ENCODE results near the gene MBD1.
"Not testable (repeated sequence)": the region's sequence is repeated elsewhere in the genome, so short reads cannot be mapped to it uniquely, and the experiment has no call there.

Gene MBD1

DNA sequence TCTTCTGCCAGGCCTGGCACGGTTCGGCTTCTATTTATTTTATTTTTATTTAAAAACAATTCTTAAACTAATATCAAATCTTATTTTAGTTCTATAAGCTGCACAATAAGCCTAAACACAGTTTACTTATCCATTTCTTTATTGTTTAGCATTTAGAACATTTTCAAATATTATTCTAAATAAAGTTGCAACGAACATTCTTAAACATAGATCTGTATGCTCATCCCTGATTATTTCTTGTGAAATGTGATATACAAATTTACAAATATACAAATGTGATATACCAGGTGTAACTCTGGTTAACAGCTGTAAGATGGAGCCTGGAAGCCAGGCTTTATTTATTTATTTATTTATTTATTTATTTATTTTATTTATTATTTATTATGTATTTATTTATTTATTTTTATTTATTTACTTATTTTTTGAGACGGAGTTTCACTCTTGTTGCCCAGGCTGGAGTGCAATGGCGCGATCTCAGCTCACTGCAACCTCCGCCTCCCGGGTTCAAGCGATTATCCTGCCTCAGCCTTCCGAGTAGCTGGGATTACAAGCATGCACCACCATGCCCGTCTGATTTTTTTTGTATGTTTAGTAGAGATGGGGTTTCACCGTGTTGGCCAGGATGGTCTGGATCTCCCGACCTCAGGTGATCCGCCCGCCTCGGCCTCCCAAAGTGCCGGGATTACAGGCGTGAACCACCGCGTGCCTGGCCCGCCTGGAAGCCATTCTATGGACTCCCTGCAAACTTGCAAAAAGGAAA lies 7.2 kb upstream of the MBD1 start:
- not testable (repeated sequence) for DNase-seq

DNA sequence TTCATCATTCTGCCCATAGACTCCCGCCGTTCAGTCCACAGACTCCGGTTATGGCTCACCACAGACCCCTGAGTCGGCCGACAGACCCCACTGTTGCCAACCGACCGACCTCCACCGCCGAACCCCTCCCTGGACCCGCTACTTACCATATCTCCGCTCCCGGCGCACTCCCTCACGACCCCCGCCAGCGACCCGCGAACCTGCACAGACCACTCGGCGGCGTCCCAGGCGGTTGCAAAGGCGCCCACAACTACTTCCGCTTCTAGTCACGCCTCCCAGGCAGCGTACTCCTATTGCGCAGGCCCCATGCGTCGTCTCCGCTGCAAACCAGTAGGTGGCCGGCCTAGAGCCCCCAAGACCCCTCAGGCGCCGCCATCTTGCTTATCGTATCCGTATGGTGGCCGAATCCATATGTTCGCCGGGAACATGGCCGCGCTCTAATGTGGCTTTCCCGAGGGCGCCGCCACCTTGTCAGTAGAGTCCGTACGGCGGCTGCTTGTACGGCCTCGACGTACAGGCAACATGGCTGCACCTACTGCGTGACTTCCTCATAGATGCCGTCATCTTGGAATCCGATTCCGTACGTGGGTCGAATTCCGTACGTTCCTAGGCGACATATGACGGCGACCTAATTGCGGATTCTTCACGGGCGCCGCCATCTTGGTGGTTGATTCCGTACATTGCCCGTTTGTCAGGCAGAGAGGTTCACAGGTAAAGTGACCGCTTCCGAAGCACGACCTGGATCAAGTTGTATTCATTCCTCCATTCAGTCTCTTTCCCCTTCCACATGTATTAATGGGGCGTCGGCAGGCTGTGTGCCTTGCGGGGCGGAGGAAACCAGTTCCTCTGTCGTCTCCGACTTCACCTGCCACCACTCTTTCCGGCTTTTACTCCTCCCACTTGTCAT lies 6.4 kb upstream of the MBD1 start, which contains the start of gene CXXC1:
TSS of gene CXXC1 (minus strand) at position 252 of the 907 bp plus-strand sequence. CDS start at position 149, 103 bp downstream.
- peak; percentile 97 to 98 for DNase-seq

DNA sequence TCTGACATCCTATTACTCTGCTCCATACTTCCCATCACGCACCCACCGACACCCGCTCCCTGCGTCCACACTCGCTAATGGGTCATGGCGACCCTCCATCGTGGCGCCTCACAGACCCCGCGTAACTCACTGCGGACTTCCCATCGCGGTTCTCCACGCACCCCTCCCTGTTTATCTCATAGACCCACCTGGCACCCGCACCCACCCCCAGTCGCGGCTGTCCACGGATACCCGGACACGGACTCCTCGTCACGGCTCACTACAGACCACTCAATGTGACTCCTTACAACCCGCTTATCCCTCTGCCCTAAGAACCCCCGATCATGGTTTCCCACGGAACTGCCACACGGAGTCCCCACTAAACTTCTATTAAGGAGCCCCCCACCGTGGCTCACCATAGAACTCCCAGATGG lies 5.7 kb upstream of the MBD1 start:
- DNase-seq: no peak

DNA sequence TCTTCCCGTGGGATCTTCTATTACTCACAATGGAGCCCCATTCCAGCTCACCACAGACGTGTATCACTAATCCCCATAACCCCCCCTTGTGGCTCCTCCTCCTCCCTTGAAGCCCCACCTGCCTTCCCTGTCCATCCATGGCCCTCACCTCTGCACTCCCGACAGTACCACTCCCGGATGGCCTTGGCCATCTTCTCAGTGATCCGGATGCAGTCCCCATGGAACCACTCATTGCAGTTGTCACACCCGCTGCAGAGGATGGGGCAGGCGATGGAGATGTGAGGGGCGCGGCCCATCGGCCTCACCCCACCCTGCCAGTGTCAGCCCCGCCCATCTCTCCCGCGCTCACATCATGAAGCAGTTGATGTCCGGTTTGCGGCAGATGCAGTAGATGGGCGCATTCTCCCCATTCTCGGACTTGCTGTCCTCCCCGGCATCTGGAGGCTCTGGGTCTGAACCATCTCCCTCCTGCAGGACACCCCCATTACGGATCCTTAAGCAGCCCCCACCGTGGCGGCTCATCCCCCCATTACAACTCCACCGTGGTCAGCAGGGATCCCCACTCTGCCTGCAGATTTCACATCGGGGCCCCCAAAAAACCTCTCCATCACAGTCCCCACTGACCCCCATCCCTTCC lies 5.2 kb upstream of the MBD1 start:
- no peak for DNase-seq

DNA sequence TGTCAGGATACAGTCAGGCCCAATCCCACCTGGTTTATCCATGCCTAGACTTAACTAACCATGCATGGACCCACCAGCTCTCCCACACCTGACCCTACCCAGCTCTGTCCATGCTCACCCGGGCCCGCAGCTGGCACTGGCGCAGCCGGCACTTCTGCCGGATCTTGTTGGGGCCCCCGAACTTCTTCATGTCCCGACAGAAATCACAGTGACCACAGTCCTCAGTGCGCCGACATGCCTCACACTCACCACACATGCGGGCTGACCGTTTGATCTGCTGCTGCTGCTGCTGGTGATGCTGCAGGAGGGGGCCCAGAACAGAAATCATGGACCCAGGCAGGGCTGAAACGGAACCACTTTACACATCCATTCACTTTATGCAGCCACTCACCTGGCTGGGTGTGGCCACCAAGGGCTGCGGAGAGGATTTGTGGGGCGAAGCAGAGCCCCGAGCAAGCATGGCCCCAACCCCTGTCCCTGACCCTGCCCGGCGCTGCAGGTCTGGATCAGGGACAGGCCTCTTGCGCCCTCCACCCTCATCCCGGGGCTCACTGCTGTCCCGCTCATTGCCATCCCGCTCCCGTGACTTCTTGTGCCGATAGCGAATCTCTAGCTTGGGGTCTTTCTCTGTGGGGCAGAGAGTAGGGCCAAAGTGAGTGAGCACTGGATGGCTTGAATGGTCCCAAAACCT lies 4.5 kb upstream of the MBD1 start:
- DNase-seq: no peak

DNA sequence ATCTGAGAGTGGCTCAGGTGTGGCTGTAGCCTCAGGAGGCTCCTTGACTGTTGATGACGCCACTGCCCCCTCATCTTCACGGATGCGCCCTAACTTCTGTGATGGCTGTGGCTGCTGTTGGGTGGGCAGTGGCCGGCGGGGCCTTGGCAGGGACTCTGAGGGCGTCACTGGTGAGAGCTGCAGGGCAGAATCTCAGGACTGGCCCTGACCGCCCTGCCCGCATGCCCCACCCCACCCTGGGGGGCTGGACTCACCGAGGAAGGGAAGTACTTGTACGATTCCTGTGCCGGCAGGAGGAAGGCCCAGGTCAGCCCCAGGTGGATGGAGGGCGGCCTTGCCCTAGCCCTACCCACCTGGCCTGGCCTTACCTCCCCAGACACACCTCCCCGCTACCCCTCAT lies 3.7 kb upstream of the MBD1 start:
- DNase-seq: no peak

DNA sequence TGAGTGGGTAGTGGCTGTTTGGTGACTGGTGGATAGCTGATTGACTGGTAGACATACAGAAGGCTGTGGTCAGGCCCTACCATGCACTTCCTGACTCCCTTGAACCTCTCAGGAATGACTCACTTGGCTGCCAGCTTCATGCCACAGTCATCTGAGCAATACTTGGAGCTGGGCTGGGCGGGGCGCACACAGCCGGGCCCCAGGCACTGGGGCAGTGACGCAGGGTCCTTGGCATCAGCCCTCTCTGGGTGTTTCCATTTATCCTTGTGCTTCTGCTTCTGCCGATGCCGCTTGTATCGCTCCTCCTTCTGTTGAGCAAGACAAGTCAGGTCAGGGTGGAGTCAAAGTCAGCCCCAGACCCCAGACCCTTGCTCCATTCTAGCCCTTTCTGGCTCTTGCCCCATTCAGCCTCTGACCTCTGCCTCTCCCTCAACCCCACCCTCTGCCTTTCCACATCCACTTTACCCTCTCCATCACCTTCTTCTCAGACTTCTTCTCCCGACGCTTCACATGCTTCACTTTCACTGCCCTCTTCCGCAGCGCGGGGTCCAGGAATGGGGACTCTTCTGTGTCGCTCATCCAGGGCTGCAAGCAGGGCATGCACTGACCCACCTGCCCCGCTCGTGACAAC lies 3.0 kb upstream of the MBD1 start:
- DNase-seq: peak in 1 of 2 donors; percentile 15

DNA sequence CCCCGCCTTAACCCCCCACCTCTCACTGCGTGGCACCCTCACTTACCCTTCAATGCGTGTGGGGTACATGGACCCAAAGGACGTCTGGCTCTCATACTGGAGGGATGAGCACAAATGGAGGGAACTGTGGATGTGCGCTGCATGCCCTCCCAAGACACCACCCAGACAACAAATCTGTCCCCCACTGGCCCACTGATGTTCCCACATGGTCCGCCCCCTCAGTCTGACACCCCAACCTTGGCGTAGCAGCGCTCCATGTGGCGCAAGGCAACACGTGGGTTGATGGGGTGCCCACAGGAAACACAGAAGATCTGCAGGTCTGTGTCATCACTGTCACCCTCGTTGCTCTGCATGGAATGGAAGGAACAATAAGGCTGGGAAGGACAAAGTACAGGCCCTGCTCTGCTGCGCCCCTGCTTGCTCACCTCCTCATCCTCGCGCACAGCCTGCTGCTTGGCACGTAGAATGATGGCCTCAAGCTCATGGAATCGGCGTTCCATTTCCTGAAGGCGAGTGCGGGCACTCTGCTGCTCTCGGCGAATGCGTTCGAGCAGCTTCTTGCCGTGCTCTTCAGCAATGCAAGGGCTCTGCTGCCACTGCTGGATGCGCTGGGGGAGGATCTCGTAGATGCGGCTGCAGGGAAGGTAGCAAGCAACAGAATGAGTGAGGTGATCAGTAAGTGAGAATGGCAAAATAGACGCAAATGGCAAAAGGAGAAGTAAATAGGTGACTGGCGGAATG lies 2.3 kb upstream of the MBD1 start:
- no peak for DNase-seq

DNA sequence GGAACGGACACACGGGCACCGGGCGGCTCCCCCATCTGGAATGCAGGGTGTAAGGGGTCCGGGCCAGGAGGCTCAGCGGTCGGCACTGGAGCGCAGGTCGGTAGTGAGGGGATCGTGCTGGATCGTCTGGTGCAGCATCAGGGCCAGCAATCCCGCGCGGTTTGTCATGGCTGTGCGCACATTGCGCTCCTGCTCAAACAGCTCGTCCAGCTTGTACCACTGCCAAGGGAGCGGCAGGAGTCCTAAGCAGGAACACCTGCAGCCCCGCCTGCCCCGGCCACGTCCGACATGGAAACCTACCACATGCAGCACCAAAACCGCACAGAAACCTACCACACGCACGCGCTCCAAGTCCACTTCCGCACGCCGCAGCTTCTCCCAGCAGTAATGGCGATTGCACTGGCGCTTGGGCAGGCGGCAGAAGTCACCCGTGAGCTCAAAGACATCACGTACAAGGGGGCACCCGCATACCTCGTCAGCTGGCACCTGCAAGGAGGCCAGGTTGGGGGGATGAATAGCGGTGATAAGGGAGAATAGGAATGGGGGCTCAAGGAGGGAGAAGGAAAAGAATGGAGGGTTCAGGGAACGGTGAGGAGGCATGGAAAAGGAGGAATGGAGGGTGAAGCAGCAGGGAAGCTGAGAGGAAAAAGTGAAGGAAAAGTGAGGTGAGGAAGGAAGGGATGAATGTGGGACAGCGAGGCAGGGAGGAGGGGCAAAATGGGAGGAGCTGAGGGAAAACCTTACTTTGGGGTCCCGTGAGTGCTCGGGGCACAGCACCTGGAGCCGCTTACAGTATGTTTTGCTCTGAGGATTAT lies 1.4 kb upstream of the MBD1 start:
- no peak for DNase-seq

DNA sequence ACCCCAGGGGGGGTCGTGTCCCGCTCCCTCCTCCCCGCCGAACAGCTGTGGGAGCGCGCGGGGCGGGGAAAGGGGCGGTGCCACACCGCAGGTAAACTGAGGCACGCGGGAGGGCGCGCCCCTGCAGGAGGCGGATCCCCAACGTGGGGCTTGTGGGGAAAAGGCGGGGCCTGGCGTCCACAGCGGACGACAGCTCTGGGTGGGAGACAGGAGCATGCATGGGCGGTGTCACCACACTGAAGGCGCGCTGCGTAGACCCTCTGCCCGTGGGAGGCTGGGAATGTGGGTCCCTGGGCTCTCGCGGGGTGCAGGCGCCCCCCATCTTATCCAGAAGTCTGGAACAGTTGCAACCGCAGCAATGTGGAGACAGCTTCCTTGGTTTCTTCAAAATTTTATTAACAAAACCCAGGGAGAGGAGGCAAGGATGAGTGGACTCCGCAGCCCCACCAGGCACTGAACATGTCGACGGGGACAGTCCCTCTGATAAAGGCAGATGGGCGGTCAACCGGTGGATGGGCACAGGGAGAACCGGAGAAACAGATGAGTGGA lies 723 bp upstream of the MBD1 start:
- no peak for DNase-seq

DNA sequence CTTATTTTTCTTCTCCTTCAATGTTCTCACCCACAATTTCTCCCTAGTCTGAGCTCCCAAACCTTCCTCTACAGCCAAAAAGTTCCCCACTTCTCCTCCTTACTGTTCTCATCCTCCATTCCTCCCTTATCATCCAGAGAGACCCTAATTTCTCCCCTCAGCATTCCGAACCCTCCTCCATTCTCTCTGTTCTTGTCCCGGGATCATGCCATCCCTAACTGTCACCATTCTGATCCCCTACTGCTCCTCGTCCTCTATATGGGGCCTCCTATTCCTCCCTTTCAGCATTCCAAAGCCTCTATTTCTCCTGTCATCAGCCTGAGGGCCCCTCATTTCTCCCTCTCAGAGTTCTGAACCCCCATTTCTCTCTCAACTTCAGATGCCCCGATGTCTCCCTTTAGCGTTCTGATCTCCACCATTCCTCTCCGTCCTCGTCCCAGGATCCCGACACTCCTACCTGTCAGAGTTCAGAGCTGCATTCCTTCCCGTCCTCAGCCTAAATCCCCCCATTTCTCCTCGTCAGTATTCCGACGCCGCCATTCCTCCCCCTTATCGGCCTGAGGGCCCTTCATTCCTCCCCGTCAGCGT lies 522 bp downstream of the MBD1 start:
- no peak for DNase-seq

DNA sequence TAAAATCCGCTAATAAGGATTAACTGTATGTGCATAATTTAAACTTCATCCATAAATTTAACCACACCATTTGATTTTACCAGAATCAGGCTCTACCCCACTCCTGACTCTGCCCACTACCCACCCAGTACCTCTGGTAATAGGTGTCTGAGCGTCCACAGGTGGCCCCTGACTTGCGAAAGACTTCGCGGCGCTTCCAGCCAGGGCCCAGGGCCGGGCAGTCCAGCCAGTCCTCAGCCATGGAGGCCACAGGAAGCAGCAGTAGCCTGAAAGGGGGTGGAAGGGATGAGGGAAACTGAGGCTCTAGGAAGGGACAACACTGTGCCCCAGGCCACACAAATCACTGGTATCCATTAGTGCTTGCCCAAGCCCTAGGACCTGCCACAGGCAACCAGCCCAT lies 1.6 kb downstream of the MBD1 start:
- DNase-seq: no peak

DNA sequence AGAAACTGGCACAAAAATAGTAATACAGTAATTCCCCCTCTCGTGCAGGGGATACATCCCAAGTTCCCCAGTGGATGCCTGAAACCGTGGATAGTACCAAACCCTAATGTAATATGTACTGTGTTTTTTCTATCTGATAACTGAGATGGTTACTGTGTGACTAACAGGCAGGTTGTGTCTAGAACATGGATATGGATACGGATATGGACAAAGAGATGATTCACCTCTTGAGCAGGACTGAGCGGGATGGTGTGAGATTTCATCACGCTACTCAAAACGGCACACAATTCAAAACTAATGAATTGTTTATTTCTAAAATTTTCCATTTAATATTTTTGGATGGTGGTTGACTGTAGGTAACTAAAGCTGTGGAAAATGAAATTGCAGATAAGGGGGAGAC lies 3.4 kb downstream of the MBD1 start:
- DNase-seq: no peak

DNA sequence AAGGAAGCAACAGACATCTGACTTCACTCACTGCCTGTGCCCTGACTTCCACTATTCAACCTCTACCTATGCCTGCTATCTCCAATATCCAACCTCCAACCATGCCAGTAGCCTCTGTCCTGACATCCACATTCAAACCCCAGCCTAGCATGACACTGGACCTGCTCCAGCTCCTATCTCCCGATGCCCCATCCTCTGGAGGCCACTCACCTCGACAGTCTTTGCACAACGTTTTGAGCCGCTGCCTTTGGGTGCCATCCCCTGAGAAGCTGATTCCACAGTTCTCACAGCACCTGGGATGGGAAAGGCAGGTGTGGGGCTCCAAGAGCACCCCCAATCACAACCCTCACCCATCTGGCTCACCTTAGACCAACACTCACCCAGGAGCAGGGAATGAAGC lies 4.9 kb downstream of the MBD1 start:
- DNase-seq: no peak

DNA sequence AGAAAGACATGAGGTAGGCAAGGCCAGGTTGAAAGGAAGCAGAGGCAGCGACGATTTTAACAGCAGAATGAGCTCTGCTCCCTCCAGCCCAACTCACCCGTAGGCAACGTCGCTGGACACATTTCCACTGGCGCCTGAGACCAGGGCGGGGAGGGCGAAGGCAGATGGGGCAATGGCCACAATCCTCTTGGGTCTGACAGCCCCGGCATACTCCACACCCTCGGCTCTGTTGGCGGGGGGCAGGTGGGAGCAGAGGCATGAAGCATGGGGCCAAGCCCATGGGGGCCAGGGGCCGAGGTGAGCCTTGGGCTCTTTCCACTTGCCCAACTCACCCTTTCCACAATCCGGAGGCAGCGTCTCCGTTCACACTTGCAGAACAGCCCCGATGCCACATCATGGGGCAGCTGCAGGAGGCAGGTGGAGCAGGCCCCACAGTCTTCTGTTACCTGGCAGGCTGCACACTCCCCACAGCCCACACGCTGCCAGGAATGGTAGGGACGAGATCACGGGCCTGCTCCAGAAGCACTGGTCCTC lies 5.8 kb downstream of the MBD1 start:
- no peak for DNase-seq

DNA sequence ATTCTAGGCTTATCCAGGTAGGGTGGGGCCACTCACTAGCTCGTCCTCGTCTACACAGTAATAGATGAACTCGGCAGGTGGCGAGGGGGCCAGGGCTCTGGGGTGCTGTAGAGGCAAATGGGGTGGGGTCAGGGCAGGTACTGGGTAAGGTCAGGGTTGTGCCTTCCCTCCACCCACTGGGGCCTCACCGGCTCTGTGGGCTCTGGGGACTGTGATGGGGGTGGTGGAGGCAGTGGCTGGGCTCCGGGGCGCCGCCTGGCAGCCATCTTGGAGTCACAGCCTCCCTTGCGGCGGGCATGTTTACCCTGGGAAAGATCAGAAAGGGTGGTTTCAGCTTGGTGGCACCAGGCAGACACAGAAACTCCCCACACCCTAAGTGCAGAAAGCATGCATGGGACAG lies 6.4 kb downstream of the MBD1 start:
- no peak for DNase-seq

DNA sequence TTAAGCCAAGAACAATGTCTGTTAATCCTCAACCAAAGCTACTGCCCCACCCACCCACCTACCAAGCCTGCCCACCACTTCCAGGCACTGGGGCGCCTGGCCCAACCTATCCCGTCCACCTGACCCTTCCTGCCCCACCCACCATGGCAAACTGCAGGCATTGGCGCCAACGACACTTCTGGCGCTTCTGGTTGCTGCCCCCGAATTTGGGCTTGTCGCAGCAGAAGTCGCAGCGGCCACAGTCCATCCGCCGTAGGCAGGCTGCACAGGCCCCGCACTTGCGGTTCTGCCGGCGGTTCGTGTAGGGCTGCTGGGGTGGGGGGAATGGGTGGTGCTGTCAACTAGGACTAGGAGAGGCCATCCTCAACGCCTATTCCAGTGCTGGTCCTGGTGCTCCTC lies 7.3 kb downstream of the MBD1 start:
- DNase-seq: no peak

DNA sequence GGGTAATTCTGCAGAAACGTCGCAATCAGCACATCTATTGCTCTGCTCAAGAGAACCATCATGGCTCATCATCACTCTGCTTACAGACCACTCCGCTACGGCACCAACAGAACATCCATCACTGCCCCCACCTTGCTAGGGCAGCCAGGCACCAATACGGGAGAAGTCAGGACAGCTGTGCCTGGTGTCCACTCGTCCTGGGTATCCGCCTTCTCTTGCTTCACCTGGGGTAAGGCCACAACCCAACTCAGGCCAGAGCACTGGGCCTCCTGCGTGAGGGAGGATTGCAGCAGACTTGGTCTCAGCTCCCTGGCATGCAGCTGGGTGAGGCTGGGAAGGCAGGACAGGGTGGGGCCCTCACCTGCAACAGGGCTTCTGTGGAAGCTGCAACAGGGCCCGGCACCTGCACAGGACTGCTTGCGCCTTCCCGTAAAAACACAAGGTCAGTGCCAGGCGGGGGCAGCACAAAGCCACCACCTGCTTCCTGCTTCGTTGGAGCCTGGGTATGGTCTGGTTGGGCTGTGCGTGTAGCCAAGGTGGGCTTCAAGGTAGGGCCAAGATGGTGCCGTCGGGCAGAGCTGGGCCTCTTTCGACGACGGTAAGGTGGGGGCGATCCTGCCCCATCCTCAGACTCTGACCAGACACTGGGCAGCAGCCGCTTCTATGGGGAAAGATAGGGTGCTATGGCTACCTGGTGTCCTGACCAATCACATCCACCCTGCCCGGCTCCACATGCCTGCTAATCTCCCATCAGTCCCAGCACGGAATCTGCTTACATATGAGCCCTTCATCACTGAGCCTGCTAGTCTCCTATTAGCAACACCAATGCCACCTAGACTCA lies 7.9 kb downstream of the MBD1 start:
- no peak for DNase-seq

DNA sequence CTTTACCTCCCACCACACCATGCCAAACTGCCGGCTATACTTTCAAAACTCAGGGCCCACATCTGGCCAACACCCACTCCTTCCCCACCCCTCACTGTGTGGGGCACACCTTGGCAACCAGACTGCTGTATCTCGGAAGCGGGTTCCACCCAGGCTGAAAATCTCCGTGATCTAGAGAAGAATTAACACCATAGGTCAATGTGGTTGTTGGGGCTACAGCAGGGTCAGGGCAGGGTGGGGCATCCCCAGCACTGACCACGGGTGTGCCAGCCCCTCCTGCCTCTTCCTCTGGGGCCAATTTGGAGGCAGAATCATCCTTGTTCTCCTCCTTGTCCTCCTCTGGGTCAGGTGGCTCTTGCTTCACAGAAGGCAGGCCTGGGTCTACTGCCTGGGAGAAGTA lies 8.8 kb downstream of the MBD1 start:
- DNase-seq: no peak

Data from bone marrow (tissue), 2 donors.